DOHH2 (cell line): Measurements from ENCODE around the gene PATL2.

Source experiments
- H3F3A ChIP-seq: fragments of 200-600 bp; sonication (generic), shearing (Covaris generic); 2 replicates; pipeline ENCODE4 v1.6.0; 2016; ENCODE audit warnings: antibody characterized with exemption, mild to moderate bottlenecking; ENCODE audit not compliant: control insufficient read depth, insufficient read depth
- H3K27ac ChIP-seq: fragments of 200-600 bp; sonication (generic); 2 replicates; pipeline ENCODE4 v1.5.1; 2014; ENCODE audit warnings: low read depth, mild to moderate bottlenecking, low read length, moderate library complexity
- H3K27me3 ChIP-seq: fragments of 200-600 bp; sonication (generic); 2 replicates; pipeline ENCODE4 v1.6.1; 2014; ENCODE audit warnings: mild to moderate bottlenecking, low read length, mixed read lengths; ENCODE audit not compliant: control insufficient read depth
- H3K36me3 ChIP-seq: fragments of 200-600 bp; sonication (generic); 2 replicates; pipeline ENCODE4 v1.6.1; 2014; ENCODE audit warnings: mild to moderate bottlenecking, low read length, moderate library complexity, mixed read lengths; ENCODE audit not compliant: control insufficient read depth
- H3K4me1 ChIP-seq: fragments of 200-600 bp; sonication (generic); 2 replicates; pipeline ENCODE4 v1.6.1; 2014; ENCODE audit warnings: mild to moderate bottlenecking, low read length, mixed read lengths; ENCODE audit not compliant: control insufficient read depth
- H3K4me2 ChIP-seq: fragments of 200-600 bp; sonication (generic); 2 replicates; pipeline ENCODE4 v1.6.0; 2014; ENCODE audit warnings: mild to moderate bottlenecking, low read length, moderate library complexity
- H3K4me3 ChIP-seq: fragments of 200-600 bp; sonication (generic); 2 replicates; pipeline ENCODE4 v1.5.1; 2014; ENCODE audit warnings: mild to moderate bottlenecking, low read length, mixed read lengths
- H3K79me2 ChIP-seq: fragments of 200-600 bp; sonication (generic); 2 replicates; pipeline ENCODE4 v1.6.1; 2014; ENCODE audit warnings: mild to moderate bottlenecking, low read length, mixed read lengths; ENCODE audit not compliant: control insufficient read depth
- H3K9me2 ChIP-seq: fragments of 200-600 bp; sonication (generic); replicated peaks from 2 replicates; pipeline ENCODE4 v1.6.1; 2014; ENCODE audit warnings: mild to moderate bottlenecking, low read length, mixed read lengths; ENCODE audit not compliant: control insufficient read depth
- H3K9me3 ChIP-seq: fragments of 200-600 bp; sonication (generic); 2 replicates; pipeline ENCODE4 v1.6.1; 2014; ENCODE audit warnings: antibody characterized with exemption, low read length, mixed read lengths; ENCODE audit not compliant: control insufficient read depth, insufficient read depth
- H4K20me1 ChIP-seq: fragments of 200-600 bp; sonication (generic); 2 replicates; pipeline ENCODE4 v1.6.0; 2014; ENCODE audit warnings: low read depth, mild to moderate bottlenecking, antibody characterized with exemption, low read length, moderate library complexity; ENCODE audit not compliant: control insufficient read depth, insufficient read depth
- CTCF ChIP-seq: fragments of 200-600 bp; sonication (generic); IDR thresholded peaks from one replicate; pipeline ENCODE4 v1.5.1; 2014; ENCODE audit warnings: antibody characterized with exemption, mild to moderate bottlenecking, low read depth, low read length; ENCODE audit not compliant: poor library complexity, severe bottlenecking
- EZH2phosphoT487 ChIP-seq: fragments of 200-600 bp; sonication (generic); IDR thresholded peaks from 2 replicates; pipeline ENCODE4 v1.6.1; 2017; ENCODE audit warnings: borderline replicate concordance, mild to moderate bottlenecking, antibody characterized with exemption, low read length, moderate library complexity, mixed read lengths

PATL2 gene

GRCh38 chr15:44647036-44647435 lies 64.1 kb downstream of the PATL2 start:
- Histone ChIP-seq H3K79me2 (peaks cover 40% of the 10 kb centered on the region), H3K9me3 (no peaks in the 10 kb centered on the region), H3F3A (no peaks in the 10 kb centered on the region), H3K27me3 (no peaks in the 10 kb centered on the region), H4K20me1 (no peaks in the 10 kb centered on the region), H3K27ac (no peak overlapping the region), H3K9me2 (no peaks in the 10 kb centered on the region), H3K36me3 (peaks cover 72% of the 10 kb centered on the region), H3K4me3 (no peak overlapping the region), H3K4me1 (peaks cover 8% of the 10 kb centered on the region; the same call in 1 of the 2 replicates), H3K4me2 (no peak overlapping the region)
- TF ChIP-seq EZH2phosphoT487: no peak
- TF ChIP-seq CTCF: no peak

GRCh38 chr15:44646460-44646859 lies 64.7 kb downstream of the PATL2 start:
- no peaks in the 10 kb centered on the region for H4K20me1 ChIP-seq
- H3K36me3 ChIP-seq: peaks cover 73% of the 10 kb centered on the region

GRCh38 chr15:44641651-44642050 lies 69.5 kb downstream of the PATL2 start:
- H3K9me2 ChIP-seq: no peaks in the 10 kb centered on the region
- TF ChIP-seq CTCF: no peak
- H4K20me1 ChIP-seq: no peaks in the 10 kb centered on the region
- peaks cover 33% of the 10 kb centered on the region for H3K79me2 ChIP-seq
- no peaks in the 10 kb centered on the region for H3K9me3 ChIP-seq
- H3K4me1 ChIP-seq: 0 out of 2 replicates have a peak, but pooled peaks cover 3% of the 10 kb centered on the region
- H3F3A ChIP-seq: no peaks in the 10 kb centered on the region
- H3K27me3 ChIP-seq: no peaks in the 10 kb centered on the region
- peaks cover 53% of the 10 kb centered on the region for H3K36me3 ChIP-seq
- no peak overlapping the region for H3K4me2 ChIP-seq
- H3K27ac ChIP-seq: no peak overlapping the region
- H3K4me3 ChIP-seq: no peak overlapping the region

More at GRCh38 chr15:44646460-44646859, 64.7 kb downstream of the PATL2 start:
- Histone ChIP-seq H3K4me1 (peaks cover 7% of the 10 kb centered on the region; the same call in 1 of the 2 replicates), H3K79me2 (peaks cover 43% of the 10 kb centered on the region), H3K4me3 (no peak overlapping the region), H3K4me2 (no peak overlapping the region), H3K9me3 (no peaks in the 10 kb centered on the region), H3K27me3 (no peaks in the 10 kb centered on the region), H3K27ac (no peak overlapping the region), H3F3A (no peaks in the 10 kb centered on the region), H3K9me2 (no peaks in the 10 kb centered on the region)
- no peak for TF ChIP-seq CTCF
- TF ChIP-seq EZH2phosphoT487: no peak
